Skeletal muscle cell (primary cell): Measurements from ENCODE around the gene HOXB5.

ENCODE experiments used
- DNase-seq: peaks from one replicate; pipeline ENCODE4 v3.0.0-alpha.2; 2010; ENCODE audit warnings: low read depth
- H3K4me3 ChIP-seq: 2 replicates; pipeline ENCODE4 v1.5.1; 2011; ENCODE audit warnings: low read depth, mild to moderate bottlenecking, control low read depth, low read length, moderate library complexity

Gene HOXB5

DNA sequence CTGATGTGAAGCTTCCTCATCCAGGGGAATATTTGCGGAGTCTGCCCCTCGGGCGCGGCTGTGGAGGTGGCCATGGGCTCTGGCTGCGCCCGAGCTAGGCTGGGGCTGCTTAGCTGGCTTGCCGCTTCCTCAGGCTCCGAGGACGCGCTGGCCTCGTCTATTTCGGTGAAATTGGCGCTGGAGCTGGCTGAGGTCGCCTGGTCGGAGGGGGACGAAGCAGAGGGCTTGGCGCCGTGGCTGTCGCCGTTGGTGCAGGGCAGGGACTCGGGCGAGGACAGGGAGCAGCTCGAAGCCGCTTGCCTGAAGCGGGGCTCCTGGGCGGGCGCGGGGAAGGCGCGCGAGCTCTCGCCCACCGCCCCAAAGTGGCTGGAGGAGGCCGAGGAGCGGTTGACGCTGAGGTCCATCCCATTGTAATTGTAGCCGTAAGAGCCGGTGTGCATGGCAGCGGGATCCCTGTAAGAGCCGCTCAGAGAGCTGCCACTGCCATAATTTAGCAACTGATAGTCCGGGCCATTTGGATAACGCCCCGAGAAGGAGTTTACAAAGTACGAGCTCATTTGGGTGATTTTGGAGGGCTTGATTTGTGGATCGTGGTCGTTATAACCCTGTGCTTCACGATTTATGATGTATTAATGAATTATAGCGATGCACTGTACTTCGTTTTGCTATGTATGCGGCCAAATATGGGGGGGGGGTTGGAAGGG, at the start of gene HOXB5:
TSS of gene HOXB5 (minus strand) at position 654 of the 704 bp plus-strand sequence. CDS start at position 557, 97 bp downstream.
- peak within 1 kb of the TSS; percentile 44 for H3K4me3 ChIP-seq
- no peak for DNase-seq

DNA sequence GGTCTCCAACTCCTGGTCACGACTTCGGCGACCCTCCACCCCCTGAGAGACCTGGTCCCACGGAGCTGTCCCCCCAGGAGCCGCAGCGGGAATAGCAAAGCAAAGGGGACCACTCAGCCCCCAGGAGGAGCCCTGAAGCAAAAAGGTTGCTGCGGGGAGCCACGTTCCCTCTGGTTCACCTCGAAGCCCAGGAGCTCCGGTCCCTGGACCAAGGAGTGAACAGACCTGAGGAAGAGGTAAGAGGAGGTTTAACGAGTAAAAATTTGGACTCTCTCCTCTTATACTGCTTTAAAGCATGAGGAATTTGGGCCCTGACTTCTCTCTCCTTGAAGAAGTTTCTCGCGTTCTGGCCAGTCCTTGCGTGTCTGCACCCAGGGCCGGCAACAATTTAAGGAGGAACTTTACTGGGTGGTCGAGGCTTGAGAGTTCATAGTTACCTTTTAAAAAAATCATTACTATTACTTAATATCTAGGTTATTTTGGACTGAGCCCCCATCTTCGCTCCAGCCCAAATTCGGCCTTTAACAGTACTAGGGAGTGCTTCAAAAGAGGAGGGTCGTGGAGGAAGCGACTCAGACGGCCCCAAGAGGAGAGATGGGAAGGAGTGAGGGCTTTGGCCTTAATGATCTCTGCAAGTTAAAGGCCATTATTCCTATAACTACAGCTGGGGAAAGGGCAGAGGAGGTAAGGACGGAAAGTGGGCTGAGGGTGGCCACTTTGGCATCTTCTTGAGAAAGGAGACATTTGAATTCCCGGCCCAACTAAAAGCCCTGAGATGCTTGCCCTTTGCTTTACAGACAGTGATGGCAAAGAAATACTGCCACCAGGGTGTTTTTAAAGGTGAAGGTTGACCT, 49.5 kb upstream of the HOXB5 start:
- no peak for DNase-seq
- no peak overlapping the region for H3K4me3 ChIP-seq

DNA sequence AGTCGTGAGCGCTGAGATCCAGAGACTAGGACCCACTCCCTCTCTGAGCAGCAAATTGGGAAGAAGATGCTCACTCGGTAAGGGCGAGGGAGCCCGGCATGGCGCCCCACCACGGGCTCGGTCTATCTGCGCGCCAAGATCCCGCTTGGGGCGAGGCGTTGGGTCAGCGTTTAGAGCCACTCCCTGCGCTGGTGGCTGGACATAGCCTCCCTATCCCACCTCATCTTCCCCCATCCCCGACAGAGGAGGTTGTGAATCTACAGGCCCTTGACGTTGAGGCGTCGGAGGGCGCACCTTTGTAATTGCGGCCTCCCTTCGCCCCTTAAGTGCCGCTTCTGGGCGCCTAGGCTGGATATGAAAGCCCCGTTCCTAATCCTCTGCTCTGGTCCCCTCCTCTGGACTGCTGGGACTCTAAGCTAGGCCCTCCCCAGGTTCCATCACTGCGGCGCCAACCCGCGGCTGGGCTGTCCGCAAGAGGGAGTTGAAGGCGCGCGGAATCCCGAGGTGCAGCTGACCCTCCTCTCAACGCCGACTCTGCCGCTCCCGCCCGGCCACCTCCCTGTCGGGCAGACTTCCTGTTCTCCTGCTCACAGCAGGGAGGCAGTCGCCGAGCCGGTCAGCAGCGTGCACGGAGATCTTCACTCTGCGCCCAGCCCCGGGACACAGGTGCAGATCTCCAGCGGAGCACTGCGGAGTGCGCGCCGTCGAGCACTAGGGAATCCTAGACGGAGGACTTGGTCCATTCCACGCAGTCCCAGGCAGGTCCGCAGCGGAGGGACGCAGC, 48.7 kb upstream of the HOXB5 start:
- H3K4me3 ChIP-seq, result no peak overlapping the region
- no peak for DNase-seq

DNA sequence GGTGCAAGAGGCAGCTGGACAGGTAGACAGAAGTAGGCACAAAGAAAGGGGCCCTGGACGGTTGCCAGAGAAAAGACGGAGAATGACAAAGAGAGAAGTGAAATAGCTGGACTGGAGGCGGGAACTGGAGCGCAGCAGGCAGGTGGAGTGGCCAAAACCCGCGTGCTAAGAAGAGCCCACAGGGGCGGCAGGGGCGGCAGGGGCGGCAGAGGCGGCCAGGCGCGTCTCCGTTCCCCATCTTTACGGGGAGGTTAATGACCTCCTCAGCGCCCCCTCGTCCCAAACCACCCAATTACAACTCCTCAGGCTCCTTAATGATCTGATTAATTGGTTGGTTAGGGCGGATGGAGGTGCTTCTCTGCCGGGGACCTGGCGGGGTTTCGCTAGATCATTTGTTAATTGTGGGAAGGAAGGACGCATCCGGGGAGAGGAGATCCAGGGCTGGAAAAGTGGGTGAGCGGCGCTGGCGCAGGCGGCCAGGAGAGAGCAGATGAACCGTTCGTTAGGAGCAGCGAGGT, 48.0 kb upstream of the HOXB5 start:
- DNase-seq, result no peak
- no peak overlapping the region for H3K4me3 ChIP-seq

DNA sequence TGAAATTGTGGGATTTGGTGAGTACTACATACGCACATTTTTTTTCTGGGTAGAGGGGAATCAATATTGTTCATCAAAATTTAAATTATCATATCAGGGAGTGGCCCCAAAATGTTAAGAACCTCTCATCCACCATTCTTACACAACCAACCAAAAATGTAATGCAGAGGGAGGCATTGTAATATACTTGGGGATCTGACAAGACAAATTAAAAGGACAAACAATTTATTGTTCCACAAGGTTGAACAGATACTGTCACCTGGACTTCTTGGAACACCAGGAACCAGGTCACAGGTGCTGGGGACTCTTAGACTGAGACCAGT, 47.2 kb upstream of the HOXB5 start:
- DNase-seq, result no peak
- H3K4me3 ChIP-seq, result no peak overlapping the region

DNA sequence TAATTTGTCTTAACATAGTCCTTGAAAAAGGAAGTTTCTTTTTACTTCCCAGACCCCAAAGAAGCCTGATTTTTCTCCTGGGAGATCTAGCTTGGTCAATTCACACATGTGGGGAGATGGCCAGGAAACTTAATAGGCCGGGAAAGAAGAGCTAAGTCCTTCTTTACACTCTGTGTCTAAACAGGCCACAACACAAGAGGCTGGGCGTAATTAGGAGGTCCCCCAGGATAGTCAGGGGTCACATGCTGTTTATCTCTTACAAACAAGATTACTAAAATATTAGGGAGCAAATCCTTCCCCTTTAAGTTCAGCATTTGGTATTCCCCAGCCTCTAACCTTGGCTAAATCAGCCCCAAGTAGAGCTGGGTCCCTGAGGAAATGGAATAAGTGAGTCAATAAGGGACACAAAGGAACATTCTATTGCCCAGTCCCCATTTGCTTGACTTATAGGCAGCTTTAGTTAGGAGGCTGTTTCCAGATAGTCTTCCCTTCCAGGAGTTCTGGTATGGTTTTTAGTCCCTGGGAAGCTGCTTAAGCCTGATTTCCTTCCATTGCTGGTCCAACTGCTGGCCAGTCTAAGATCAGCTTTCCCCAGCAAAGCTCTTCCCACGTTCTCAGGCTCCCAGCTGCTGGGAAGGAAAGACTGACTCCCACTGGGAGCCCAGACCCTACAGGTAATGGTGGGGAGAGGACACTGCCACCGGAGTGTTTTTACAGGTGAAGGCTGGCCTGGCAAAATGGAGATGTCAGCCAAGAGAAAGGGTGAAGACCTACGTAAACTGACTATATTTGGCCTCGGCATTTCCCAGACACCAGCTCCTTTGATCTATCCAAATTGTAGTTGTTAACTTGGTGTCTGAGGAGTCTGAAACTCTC, 46.6 kb upstream of the HOXB5 start:
- no peak for DNase-seq
- H3K4me3 ChIP-seq, result no peak overlapping the region

DNA sequence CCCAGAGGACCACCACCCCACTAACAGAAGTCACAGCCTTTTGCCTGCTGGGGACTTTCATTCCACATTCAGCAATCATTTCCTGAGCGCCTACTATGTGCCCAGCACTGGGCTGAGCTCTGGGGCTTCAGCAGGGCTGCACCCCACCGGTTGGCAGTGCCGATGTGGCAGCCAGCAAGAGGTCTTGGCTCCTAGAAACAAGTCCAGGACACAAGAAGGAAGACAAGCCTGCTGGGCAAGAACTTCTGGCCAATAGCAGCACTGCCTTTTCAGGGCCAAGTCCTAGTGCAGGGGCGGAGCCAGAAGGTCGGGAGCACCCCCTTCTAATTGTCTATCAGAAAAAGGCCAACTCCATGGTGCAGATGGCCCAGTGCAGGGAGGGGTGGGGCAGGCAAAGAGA, 45.6 kb upstream of the HOXB5 start:
- H3K4me3 ChIP-seq, result no peak overlapping the region
- no peak for DNase-seq

DNA sequence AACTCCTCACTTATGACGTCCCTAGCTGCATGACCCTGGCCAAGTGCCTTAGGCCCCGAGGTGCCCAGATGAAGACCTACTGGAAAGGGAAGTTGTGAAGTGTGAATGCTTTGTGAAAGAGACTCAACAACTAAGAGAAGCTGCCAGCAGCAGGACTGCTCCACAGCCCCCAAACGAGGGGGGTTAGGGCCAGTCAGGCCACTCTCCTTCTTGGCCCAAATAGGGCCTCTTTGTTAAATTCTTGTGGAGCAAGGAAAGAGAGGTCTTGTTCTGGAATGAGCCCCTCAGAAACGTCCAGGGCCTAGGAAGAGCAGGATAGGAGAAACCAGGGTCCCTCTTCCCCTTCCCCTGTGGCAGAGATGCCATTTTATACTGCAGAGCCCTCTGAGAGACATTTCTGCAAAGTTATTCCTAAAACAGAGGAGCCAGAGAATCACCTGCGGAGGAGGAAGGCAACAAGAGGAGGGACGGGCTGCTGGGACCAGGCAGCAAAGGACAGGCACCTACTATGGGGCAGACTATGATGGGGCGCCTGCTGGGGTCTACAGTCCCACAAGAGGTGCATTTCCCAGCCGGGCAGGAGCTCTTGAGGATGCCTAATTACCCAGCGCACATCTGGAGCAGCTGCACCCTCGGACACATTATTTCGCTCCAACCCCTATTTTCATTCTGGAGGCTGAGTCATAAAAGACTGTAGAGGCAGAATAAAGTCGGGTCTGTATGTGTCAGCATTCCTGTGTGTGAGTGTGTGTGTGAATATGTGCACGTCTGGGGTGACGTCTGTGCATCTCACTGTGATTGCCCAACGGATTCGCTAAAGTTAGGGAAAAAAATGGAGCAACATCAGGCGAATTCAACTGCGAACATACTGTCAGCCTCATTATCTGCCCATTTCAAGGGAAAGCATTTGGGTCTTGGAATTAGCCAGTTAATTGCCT, 44.0 kb upstream of the HOXB5 start:
- no peak overlapping the region for H3K4me3 ChIP-seq
- DNase-seq, result peak; percentile 49

DNA sequence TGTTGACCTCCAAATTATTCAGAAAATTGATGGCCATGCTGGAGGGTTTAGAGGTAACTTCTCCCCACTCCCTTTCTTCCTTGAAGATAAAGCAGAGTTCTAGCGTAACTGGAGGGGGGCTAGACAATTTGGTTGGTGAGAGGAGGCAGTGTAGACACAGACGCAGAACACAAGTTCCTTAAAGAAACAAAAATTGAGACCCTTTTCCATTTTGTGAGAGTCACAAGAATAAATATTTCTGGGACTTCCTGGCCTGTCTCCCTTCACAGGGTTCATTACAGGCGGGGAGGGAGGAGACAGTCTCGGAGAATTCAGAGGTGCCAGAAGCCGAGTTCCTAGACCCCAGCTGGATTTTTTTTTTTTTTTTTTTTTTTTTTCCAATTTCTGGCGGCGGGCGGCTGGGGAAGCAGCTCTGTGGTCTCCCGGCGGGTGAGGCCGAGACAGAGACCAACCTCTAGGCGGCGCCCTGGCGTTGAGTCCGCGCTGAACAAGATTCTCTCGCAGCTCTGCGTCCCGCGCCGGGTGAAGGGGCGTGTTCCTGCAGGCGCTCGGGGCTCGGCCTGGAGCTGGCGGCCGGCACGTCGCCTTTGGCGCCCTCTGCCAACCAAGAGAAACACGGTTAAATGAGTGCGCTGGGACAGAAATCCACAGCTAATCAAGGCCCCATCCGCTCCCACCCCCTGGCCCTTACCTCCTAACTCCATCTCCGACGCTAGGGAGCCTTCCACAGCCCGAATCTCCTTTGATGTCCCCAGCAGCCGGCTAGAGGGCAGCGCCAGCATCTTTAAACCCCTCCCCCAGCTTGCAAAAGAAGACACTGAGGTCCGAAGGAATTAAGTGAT, 42.8 kb upstream of the HOXB5 start:
- H3K4me3 ChIP-seq, result no peak overlapping the region
- no peak for DNase-seq

DNA sequence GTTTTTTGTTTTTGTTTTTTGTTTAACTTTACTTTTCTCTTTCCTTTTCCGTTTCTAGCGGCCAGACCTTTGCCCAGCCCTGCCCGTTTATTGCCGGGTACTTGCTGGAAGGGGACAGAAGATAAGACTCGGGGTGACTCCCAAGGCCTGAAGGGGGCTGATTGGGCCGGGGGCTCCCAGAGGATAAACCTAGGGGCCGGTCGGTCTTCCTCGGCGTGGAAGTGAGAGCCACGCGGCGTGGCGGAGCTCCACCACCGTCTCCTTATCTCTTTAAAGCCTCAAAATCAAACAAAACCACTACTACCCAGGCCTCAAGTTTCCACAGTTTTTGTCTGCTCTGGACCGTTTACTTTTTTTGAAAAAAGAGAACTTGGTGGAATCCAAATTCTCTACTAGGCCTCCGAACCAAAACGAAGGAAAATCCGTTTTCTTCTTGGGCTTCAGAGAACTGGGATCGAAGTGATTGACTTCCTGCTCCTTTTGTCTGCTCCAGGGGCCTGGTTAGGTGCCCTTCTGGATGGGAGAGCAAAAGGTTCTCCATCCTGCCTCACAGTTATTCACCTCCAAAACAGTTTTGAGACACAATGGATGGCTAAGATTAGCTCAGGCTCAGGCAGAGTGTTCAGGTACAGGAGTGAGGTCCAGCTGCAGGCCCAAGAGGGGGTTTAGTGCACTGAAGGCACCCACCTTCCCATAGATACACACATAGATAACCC, 41.1 kb upstream of the HOXB5 start:
- DNase-seq, result no peak
- no peak overlapping the region for H3K4me3 ChIP-seq

DNA sequence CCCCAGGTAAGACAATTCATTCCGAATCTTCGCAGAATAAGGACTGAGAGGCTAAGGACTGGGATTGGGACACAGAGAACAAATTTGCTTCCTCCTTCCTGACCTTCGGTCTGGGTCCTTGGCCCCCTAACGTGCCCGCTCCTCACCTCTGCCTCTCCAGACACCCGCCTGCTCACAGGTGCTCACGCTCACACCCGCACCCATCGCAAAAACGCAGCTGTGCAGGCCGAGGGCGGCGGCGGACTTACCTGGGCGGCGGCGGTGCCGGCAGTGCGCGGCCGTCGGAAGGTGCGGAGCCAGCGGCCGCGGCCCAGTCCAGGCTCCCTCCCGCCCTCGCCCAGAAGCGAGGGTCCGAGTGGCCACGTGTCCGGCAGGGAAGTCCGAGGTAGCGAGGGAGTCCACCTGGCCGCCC, 39.7 kb upstream of the HOXB5 start:
- H3K4me3 ChIP-seq, result no peak overlapping the region
- DNase-seq, result no peak

DNA sequence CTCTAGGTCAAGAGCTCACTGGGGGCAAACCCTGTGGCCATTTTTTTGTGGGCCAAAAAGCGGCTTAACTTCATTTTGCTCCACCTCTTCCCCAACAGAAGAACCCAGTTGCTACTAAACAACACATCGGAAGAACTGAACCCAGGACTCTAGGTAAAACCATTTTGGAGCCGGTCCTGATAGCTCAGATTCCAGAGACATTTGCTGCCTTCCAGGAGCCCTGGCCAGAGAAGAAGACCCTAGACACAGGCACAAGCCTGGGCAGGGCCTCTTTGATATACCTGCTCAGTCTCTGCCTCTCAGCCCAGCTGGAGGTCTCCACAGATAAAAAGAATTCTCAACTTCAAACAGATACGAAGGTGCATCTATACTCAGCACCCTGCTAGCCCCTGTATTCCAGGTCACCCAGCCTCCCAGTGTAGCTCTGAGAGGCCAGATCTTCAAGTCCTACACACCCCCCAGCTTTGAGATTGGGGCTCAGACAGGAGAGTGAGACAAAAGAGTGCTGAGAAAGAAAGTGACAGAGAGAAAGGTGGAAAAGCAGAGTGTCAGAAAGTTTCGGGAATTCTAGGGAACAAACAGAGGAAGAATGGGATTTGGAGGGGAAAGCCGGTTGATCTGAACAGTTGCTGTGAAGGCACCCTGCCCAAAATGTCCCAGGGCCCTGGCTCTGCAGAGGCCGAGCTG, 39.1 kb upstream of the HOXB5 start:
- DNase-seq, result no peak
- H3K4me3 ChIP-seq, result no peak overlapping the region

DNA sequence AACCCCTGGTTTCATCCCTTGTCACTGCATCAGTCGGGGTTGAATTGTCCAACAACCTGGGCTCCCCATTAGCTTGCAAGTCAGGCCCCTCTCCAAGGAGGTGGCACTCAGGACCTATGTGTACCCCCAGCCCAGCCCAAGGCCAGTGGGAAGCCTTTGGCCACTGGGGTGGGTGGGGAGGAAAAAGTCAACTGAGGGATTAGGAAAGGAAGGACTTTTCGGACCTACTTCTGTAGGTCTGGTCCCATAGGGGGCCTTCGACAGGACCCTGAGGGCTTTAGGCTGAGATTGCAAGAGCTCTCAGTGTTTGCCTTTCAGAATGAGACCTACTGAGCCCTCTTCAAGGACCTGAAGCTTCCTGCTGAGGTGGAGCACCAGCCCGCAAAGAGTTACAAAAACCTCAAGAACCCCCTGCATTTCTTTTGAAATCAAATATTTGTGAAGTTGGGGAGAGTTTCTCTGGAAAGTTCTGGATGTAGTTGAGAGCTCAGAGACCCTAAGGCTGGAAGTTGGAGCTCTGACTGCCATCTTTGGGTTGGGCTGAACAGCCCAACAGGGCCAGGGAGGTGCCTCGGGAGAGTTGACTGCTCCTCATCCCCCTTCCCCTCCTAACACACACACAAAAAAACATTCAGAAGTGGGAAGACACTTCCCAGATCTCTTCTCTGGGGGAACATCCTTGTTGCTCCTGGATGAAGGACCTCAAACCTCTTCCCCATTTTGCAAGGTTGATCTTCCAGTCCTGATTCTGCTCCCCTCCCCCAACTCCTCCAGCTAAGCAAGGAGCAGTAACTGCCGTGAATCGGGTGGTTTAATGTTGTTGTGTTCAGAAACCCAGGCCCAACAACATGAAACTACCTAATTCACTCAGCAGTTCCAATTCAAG, 38.4 kb upstream of the HOXB5 start:
- no peak overlapping the region for H3K4me3 ChIP-seq
- DNase-seq, result no peak

DNA sequence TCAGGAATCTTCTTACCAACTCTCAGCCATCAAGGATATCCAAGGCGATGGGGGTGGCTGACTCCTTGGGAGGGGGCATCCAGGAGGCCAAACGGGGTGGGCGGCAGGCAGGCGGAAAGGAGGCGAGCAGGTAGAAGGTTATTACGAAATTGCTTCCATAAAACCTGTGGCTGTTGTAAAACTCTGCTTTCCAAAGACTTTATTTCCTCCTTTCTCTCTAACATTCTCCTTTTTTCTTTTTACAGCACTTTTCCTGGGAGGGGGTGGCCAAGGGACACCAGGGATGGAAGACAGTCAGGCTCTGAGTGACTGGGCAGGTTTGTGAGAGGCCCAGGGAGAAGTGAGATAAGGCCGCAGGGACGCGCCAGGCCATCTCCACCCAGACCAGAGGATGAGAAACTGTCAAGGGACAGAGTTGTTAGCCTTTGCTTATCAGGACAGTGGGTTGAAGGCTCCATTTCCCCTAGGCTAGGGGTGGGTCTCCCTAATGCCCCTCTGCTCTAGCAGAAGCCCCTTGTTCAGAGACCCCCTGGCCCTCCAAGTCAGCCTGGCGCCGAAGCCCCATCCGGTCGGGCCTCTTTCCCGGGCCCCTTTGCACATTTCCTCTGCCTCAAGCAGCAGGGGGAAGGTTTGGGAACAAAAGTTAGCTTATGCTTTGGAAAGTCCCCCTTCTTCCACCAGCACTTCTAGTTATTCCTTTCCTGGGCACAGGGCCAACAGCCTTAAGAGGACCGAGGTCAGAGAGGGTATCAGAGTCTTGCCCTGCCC, 37.5 kb upstream of the HOXB5 start:
- no peak overlapping the region for H3K4me3 ChIP-seq
- no peak for DNase-seq
